ENCODE data around the gene CIT. TPM values are rescaled to one million over a fixed set of nuclear protein-coding genes. Genes with fewer than 3 reads are reported as not detected.

CIT gene
- total and polyA plus RNA-seq, 4 donors: 0.31 to 24.7 (median 1.8) TPM

DNA sequence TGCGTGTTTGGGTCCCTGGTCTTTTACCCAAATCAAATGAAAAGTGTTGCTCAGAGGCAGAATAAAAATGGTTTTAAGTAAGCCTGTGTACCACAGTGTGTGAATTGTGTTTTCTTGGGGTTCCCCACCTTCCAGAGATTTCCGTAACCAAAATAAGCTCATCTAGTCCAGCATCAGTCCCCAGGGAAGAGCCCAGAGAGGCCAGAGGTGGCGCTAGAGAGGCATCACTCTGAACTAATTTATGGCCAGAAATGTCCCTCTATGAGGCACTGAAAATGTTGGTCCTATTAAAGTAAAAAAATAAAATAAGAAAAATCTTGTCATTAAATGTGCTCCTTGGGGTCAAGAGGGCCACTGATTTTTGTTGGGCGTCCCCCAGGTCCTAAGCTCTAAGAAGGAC is 234.1 kb downstream of the CIT start:
- H3K9ac ChIP-seq (ENCODE audit: low read depth in 1 of 2, low read length in 2 of 2): no peak overlapping the region
- no peak overlapping the region for H3K27ac ChIP-seq (ENCODE audit: low read depth in 1 of 2, low read length in 2 of 2)
- WGBS: 71% methylated on average over 4 of the region's 4 CpGs

More for the DNA sequence above, 234.1 kb downstream of the CIT start:
- Histone ChIP-seq H3K36me3 (ENCODE audit: control insufficient read depth in 4 of 4, insufficient read depth in 3 of 4, low read depth in 1 of 4, low read length in 3 of 4) (no peaks in the 10 kb centered on the region), H3K4me1 (ENCODE audit: control insufficient read depth in 4 of 4, insufficient read depth in 4 of 4, low read length in 3 of 4) (no peaks in the 10 kb centered on the region), H3K4me3 (ENCODE audit: low read depth in 1 of 3, low read length in 3 of 3) (no peak overlapping the region), H3K27me3 (ENCODE audit: control insufficient read depth in 4 of 4, insufficient read depth in 4 of 4, low read length in 3 of 4) (no peaks in the 10 kb centered on the region), H3K9me3 (ENCODE audit: control insufficient read depth in 4 of 4, low read length in 3 of 4) (no peaks in the 10 kb centered on the region)
- no peak for DNase-seq (ENCODE audit: low spot score)
- TF ChIP-seq HNF4G (IDR thresholded peaks at IDR 0.05) (no peak), EGR1 (IDR thresholded peaks at IDR 0.05; ENCODE audit: low read depth in 2 of 2) (no peak), TAF1 (conservative IDR thresholded peaks at IDR 0.05) (no peak), NR2F2 (IDR thresholded peaks at IDR 0.05) (no peak), JUND (IDR thresholded peaks at IDR 0.05) (no peak), FOXA2 (IDR thresholded peaks at IDR 0.05) (no peak), GABPA (IDR thresholded peaks at IDR 0.05 in 1 of 2, conservative IDR thresholded peaks at IDR 0.05 in 1 of 2) (no peak), YY1 (IDR thresholded peaks at IDR 0.05) (no peak), RAD21 (IDR thresholded peaks at IDR 0.05) (no peak), SP1 (IDR thresholded peaks at IDR 0.05) (no peak), RXRA (IDR thresholded peaks at IDR 0.05) (no peak)
- TF ChIP-seq, protein P1, sequence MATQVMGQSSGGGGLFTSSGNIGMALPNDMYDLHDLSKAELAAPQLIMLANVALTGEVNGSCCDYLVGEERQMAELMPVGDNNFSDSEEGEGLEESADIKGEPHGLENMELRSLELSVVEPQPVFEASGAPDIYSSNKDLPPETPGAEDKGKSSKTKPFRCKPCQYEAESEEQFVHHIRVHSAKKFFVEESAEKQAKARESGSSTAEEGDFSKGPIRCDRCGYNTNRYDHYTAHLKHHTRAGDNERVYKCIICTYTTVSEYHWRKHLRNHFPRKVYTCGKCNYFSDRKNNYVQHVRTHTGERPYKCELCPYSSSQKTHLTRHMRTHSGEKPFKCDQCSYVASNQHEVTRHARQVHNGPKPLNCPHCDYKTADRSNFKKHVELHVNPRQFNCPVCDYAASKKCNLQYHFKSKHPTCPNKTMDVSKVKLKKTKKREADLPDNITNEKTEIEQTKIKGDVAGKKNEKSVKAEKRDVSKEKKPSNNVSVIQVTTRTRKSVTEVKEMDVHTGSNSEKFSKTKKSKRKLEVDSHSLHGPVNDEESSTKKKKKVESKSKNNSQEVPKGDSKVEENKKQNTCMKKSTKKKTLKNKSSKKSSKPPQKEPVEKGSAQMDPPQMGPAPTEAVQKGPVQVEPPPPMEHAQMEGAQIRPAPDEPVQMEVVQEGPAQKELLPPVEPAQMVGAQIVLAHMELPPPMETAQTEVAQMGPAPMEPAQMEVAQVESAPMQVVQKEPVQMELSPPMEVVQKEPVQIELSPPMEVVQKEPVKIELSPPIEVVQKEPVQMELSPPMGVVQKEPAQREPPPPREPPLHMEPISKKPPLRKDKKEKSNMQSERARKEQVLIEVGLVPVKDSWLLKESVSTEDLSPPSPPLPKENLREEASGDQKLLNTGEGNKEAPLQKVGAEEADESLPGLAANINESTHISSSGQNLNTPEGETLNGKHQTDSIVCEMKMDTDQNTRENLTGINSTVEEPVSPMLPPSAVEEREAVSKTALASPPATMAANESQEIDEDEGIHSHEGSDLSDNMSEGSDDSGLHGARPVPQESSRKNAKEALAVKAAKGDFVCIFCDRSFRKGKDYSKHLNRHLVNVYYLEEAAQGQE (IDR thresholded peaks at IDR 0.05): no peak
- TF ChIP-seq, protein P2, sequence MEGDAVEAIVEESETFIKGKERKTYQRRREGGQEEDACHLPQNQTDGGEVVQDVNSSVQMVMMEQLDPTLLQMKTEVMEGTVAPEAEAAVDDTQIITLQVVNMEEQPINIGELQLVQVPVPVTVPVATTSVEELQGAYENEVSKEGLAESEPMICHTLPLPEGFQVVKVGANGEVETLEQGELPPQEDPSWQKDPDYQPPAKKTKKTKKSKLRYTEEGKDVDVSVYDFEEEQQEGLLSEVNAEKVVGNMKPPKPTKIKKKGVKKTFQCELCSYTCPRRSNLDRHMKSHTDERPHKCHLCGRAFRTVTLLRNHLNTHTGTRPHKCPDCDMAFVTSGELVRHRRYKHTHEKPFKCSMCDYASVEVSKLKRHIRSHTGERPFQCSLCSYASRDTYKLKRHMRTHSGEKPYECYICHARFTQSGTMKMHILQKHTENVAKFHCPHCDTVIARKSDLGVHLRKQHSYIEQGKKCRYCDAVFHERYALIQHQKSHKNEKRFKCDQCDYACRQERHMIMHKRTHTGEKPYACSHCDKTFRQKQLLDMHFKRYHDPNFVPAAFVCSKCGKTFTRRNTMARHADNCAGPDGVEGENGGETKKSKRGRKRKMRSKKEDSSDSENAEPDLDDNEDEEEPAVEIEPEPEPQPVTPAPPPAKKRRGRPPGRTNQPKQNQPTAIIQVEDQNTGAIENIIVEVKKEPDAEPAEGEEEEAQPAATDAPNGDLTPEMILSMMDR (IDR thresholded peaks at IDR 0.05; ENCODE audit: low read depth, low read length, missing input control): no peak
- TF ChIP-seq, protein P3, sequence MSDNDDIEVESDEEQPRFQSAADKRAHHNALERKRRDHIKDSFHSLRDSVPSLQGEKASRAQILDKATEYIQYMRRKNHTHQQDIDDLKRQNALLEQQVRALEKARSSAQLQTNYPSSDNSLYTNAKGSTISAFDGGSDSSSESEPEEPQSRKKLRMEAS (IDR thresholded peaks at IDR 0.05): no peak
- TF ChIP-seq, protein P4, sequence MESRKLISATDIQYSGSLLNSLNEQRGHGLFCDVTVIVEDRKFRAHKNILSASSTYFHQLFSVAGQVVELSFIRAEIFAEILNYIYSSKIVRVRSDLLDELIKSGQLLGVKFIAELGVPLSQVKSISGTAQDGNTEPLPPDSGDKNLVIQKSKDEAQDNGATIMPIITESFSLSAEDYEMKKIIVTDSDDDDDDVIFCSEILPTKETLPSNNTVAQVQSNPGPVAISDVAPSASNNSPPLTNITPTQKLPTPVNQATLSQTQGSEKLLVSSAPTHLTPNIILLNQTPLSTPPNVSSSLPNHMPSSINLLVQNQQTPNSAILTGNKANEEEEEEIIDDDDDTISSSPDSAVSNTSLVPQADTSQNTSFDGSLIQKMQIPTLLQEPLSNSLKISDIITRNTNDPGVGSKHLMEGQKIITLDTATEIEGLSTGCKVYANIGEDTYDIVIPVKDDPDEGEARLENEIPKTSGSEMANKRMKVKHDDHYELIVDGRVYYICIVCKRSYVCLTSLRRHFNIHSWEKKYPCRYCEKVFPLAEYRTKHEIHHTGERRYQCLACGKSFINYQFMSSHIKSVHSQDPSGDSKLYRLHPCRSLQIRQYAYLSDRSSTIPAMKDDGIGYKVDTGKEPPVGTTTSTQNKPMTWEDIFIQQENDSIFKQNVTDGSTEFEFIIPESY (IDR thresholded peaks at IDR 0.05): no peak

Other genes with a start within 250 kb of the CIT start
- 10 to 100 TPM; 11.1 to 29.9 TPM for gene PRKAB1, start 209.2 kb downstream of the CIT start, total RNA-seq
- gene PRKAB1, start 209.2 kb downstream of the CIT start, polyA plus RNA-seq: 10 to 100 TPM; 10.5 to 11.4 TPM
- gene BICDL1, start 111.9 kb upstream of the CIT start, total RNA-seq: 1 to 10 TPM in 1 of 2 donors, under 1 TPM in 1; 0.65 to 2.1 TPM
- 1 to 10 TPM; 2.5 to 3.8 TPM for gene BICDL1, start 111.9 kb upstream of the CIT start, polyA plus RNA-seq
- gene RAB35, start 239.4 kb upstream of the CIT start, total RNA-seq: 10 to 100 TPM in 1 of 2 donors, 1 to 10 TPM in 1; 8.6 to 11.8 TPM
- gene RAB35, start 239.4 kb upstream of the CIT start, polyA plus RNA-seq: 10 to 100 TPM in 1 of 2 donors, 1 to 10 TPM in 1; 7.4 to 14.4 TPM